Endothelial cell of umbilical vein (primary cell): Measurements from ENCODE around the gene PANX2. TPM values are rescaled to one million over a fixed set of nuclear protein-coding genes. Genes with fewer than 3 reads are reported as not detected.

Experiments
- BruUV-seq: library from RNA; stranded (reverse); fragments of 400-500 nt; replicated peaks from 2 replicates; lab custom pipeline; 2021; lab: Mats Ljungman, UMichigan
- CTCF ChIA-PET: fragments of 300-600, 350-600 bp; sonication (Branson Sonifier 250); formaldehyde crosslinking; loops from one replicate; lab custom pipeline; 2021; ENCODE audit warnings: antibody characterized with exemption, inconsistent platforms; lab: Charles Lee
- POLR2A ChIA-PET: fragments of 300-600, 350-600 bp; sonication (Branson Sonifier 250); formaldehyde crosslinking; loops from one replicate; lab custom pipeline; 2021; ENCODE audit warnings: antibody characterized with exemption, inconsistent platforms; lab: Charles Lee
- DNase-seq: peaks from one replicate; pipeline ENCODE4 v3.0.0-alpha.2; 2011; ENCODE audit warnings: low read depth, low spot score
- FAIRE-seq: peaks from 2 replicates; lab custom pipeline; 2011; peaks lifted over from hg19 to GRCh38; lab: Jason Lieb, UNC
- H2AFZ ChIP-seq: 2 replicates; pipeline ENCODE4 v1.6.0; 2012; ENCODE audit warnings: low read depth, low read length, control low read depth, inconsistent platforms
- H3K27ac ChIP-seq: 2 replicates; pipeline ENCODE4 v1.5.1; 2011; ENCODE audit warnings: low read depth, mild to moderate bottlenecking, control low read depth, low read length, moderate library complexity; ENCODE audit not compliant: insufficient read depth
- H3K27me3 ChIP-seq, 2 experiments: 2 replicates each; pipeline versions ENCODE4 v1.6.0 to v1.6.1; 2011; ENCODE audit warnings: low read length in 2 of 2, mixed read lengths in 1 of 2; ENCODE audit not compliant: control insufficient read depth in 2 of 2, insufficient read depth in 2 of 2
- H3K36me3 ChIP-seq, 2 experiments: 2 replicates in 1 of 2; 3 replicates in 1 of 2; pipeline ENCODE4 v1.5.1; 2011; ENCODE audit warnings: low read length in 2 of 2, mild to moderate bottlenecking in 1 of 2, moderate library complexity in 1 of 2; ENCODE audit not compliant: control insufficient read depth in 2 of 2, insufficient read depth in 2 of 2; ENCODE audit errors: extremely low read depth in 1 of 2
- H3K4me1 ChIP-seq: 3 replicates; pipeline ENCODE4 v1.5.1; 2011; ENCODE audit warnings: mild to moderate bottlenecking, low read length; ENCODE audit not compliant: control insufficient read depth, insufficient read depth; ENCODE audit errors: extremely low read depth
- H3K4me2 ChIP-seq: 2 replicates; pipeline ENCODE4 v1.6.1; 2011; ENCODE audit warnings: low read length, control low read depth, mixed read lengths; ENCODE audit not compliant: insufficient read depth
- H3K4me3 ChIP-seq, 3 experiments: fragments of 200-600 bp in 1 of 3; sonication (generic), shearing (Covaris generic) in 1 of 3; replicated peaks in 1 of 3; 2 replicates each; pipeline ENCODE4 v1.5.1; 2011 to 2016; ENCODE audit warnings: control low read depth in 3 of 3, low read length in 3 of 3, mild to moderate bottlenecking in 2 of 3, inconsistent platforms in 1 of 3, low read depth in 1 of 3, moderate library complexity in 1 of 3; ENCODE audit not compliant: insufficient read depth in 1 of 3
- H3K79me2 ChIP-seq: 2 replicates; pipeline ENCODE4 v1.6.0; 2012; ENCODE audit warnings: low read length, inconsistent platforms; ENCODE audit not compliant: control insufficient read depth, insufficient read depth
- H3K9ac ChIP-seq: replicated peaks from 2 replicates; pipeline ENCODE3; 2011; ENCODE audit warnings: low read length, control low read depth; ENCODE audit not compliant: insufficient read depth; ENCODE audit errors: extremely low read depth
- H3K9me1 ChIP-seq: replicated peaks from 3 replicates; pipeline ENCODE4 v1.6.0; 2011; ENCODE audit warnings: mild to moderate bottlenecking, low read length; ENCODE audit not compliant: control insufficient read depth, insufficient read depth; ENCODE audit errors: extremely low read depth
- H3K9me3 ChIP-seq: replicated peaks from 2 replicates; pipeline ENCODE4 v1.5.1; 2012; ENCODE audit warnings: low read length, inconsistent platforms; ENCODE audit not compliant: control insufficient read depth, insufficient read depth
- H4K20me1 ChIP-seq: replicated peaks from 2 replicates; pipeline ENCODE3; 2011; ENCODE audit warnings: mild to moderate bottlenecking, low read length; ENCODE audit not compliant: control insufficient read depth, insufficient read depth; ENCODE audit errors: extremely low read depth
- EZH2 ChIP-seq: IDR thresholded peaks from 2 replicates; pipeline ENCODE4 v1.6.1; 2012; ENCODE audit warnings: borderline replicate concordance, low read depth, mild to moderate bottlenecking, moderate library complexity, low read length, inconsistent platforms; ENCODE audit not compliant: severe bottlenecking
- FOS ChIP-seq: IDR thresholded peaks from 2 replicates; pipeline ENCODE4 v1.6.1; 2011; ENCODE audit warnings: mild to moderate bottlenecking, low read length, moderate library complexity, borderline replicate concordance; ENCODE audit not compliant: insufficient read depth
- GATA2 ChIP-seq: IDR thresholded peaks from 2 replicates; pipeline ENCODE4 v1.7.0; 2011; ENCODE audit warnings: low read depth, mild to moderate bottlenecking, moderate library complexity, mixed read lengths, low read length; ENCODE audit not compliant: insufficient read length, insufficient read depth
- JUN ChIP-seq: IDR thresholded peaks from 2 replicates; pipeline ENCODE4 v1.6.1; 2011; ENCODE audit warnings: borderline replicate concordance, low read depth; ENCODE audit not compliant: insufficient read length, insufficient read depth
- MYC ChIP-seq: IDR thresholded peaks from one replicate; pipeline ENCODE4 v1.6.1; 2011; ENCODE audit warnings: mild to moderate bottlenecking, low read depth, low read length
- POLR2A ChIP-seq: IDR thresholded peaks from 2 replicates; pipeline ENCODE4 v1.6.1; 2012; ENCODE audit warnings: low read depth, mild to moderate bottlenecking, control low read depth, low read length
- POLR2AphosphoS5 ChIP-seq: IDR thresholded peaks from 2 replicates; pipeline ENCODE4 v1.6.1; 2012; ENCODE audit warnings: low read depth, mild to moderate bottlenecking, control low read depth, low read length, moderate library complexity; ENCODE audit not compliant: insufficient read depth
- dilution Hi-C: fragments of 300-500 bp; cut with MboI; formaldehyde crosslinking; loops from one replicate; pipeline ENCODE4 v1.15.0; 2019; ENCODE audit warnings: low sequenced_read_pairs; ENCODE audit not compliant: extremely low pct_ligation_motif_present
- intact Hi-C: fragments of 100-400 bp; cut with micrococcal nuclease; formaldehyde crosslinking; loops from one replicate; pipeline ENCODE4 v1.10.0; 2022
- polyA plus RNA-seq, 4 experiments: library from polyadenylated mRNA; depleted of rRNA in 3 of 4; stranded (reverse) in 3 of 4; unstranded in 1 of 4; fragments of >200 nt; gene quantifications; 2 replicates each; pipeline versions ENCODE4 v1.2.1 to v1.2.3, GENCODE V29; 2011 to 2012; ENCODE audit warnings: missing spikeins in 1 of 4
- total RNA-seq: library from RNA; stranded (reverse); gene quantifications from 2 replicates; pipeline ENCODE4 v1.2.3, GENCODE V29; 2021
- TF ChIP-seq, protein P1 (sequence below), 2 donors: IDR thresholded peaks; 1 replicate in 1 of 2; 2 replicates in 1 of 2; pipeline ENCODE4 v1.5.1; 2011; ENCODE audit warnings: low read length in 2 of 2, mild to moderate bottlenecking in 2 of 2, moderate library complexity in 2 of 2, control low read depth in 1 of 2, inconsistent platforms in 1 of 2, low read depth in 1 of 2; ENCODE audit not compliant: insufficient read depth in 1 of 2; ENCODE audit errors: extremely low read depth in 1 of 2
- TF ChIP-seq, protein P2 (sequence below): IDR thresholded peaks from 2 replicates; pipeline ENCODE4 v1.6.1; 2011; ENCODE audit not compliant: insufficient read depth, insufficient read length

PANX2 gene
- total and polyA plus RNA-seq, 2 donors (not counting 3 experiments of a cell fraction or from before 2014, with no cell fraction given): 2.5 to 5.1 TPM

- Histone ChIP-seq H3K27ac (no peak overlapping the region), H3K4me2 (no peak overlapping the region), H3K4me1 (peaks cover 10% of the 10 kb centered on the region), H3K27me3 (no peaks in the 10 kb centered on the region), H3K36me3 (peaks cover 8 to 18% of the 10 kb centered on the region in 2 experiments), H3K9me1 (no peaks in the 10 kb centered on the region), H3K9ac (no peak overlapping the region), H2AFZ (no peak overlapping the region), H3K79me2 (peaks cover 28% of the 10 kb centered on the region), H4K20me1 (no peaks in the 10 kb centered on the region), H3K4me3 (no peak overlapping the region), H3K9me3 (no peaks in the 10 kb centered on the region)
- TF ChIP-seq EZH2 (no peak), POLR2AphosphoS5 (no peak), MYC (no peak), FOS (no peak), GATA2 (no peak), JUN (no peak), POLR2A (no peak)
- TF ChIP-seq, protein P1, sequence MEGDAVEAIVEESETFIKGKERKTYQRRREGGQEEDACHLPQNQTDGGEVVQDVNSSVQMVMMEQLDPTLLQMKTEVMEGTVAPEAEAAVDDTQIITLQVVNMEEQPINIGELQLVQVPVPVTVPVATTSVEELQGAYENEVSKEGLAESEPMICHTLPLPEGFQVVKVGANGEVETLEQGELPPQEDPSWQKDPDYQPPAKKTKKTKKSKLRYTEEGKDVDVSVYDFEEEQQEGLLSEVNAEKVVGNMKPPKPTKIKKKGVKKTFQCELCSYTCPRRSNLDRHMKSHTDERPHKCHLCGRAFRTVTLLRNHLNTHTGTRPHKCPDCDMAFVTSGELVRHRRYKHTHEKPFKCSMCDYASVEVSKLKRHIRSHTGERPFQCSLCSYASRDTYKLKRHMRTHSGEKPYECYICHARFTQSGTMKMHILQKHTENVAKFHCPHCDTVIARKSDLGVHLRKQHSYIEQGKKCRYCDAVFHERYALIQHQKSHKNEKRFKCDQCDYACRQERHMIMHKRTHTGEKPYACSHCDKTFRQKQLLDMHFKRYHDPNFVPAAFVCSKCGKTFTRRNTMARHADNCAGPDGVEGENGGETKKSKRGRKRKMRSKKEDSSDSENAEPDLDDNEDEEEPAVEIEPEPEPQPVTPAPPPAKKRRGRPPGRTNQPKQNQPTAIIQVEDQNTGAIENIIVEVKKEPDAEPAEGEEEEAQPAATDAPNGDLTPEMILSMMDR (IDR thresholded peaks at IDR 0.05; ENCODE audit: extremely low read depth in 1 of 2, insufficient read depth in 1 of 2, low read depth in 1 of 2, low read length in 2 of 2): no peak
- TF ChIP-seq, protein P2, sequence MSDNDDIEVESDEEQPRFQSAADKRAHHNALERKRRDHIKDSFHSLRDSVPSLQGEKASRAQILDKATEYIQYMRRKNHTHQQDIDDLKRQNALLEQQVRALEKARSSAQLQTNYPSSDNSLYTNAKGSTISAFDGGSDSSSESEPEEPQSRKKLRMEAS: no peak
- BruUV-seq: no TSS peak
- CTCF ChIA-PET: interaction anchor here (1.4 kb wide), 1 partner anchor 9 kb away, joined by 3 read pairs; no protein-coding TSS in a partner anchor
- FAIRE-seq (no peak), DNase-seq (no peak)
- intact Hi-C loops (no loop called here), dilution Hi-C loops (no loop called here)
- POLR2A ChIA-PET: no interaction called here
Measured at GRCh38 chr22:50196256-50196655, 25.7 kb downstream of the PANX2 start.
